H1 (cell line): ENCODE results near the gene ANKRD11. TPM values are rescaled to one million over a fixed set of nuclear protein-coding genes. Genes with fewer than 3 reads are reported as not detected.

Source experiments
- CHD1 ChIP-seq: IDR thresholded peaks from 2 replicates; pipeline ENCODE4 v1.6.1; 2012; ENCODE audit warnings: low read depth, low read length, improper control_type of control experiment
- CHD7 ChIP-seq: fragments of 300-600 bp; sonication (generic); IDR thresholded peaks from 2 replicates; pipeline ENCODE4 v1.7.1; 2012; ENCODE audit warnings: low read length, moderate library complexity, mild to moderate bottlenecking, inconsistent platforms; ENCODE audit not compliant: insufficient replicate concordance
- GABPA ChIP-seq: IDR thresholded peaks from 2 replicates; pipeline ENCODE4 v1.6.1; 2011; ENCODE audit warnings: mild to moderate bottlenecking, low read length, moderate library complexity, borderline replicate concordance; ENCODE audit not compliant: insufficient read depth
- JUN ChIP-seq: IDR thresholded peaks from 2 replicates; pipeline ENCODE4 v1.6.1; 2011; ENCODE audit warnings: low read depth, mild to moderate bottlenecking, improper control_type of control experiment, low read length
- MAFK ChIP-seq: IDR thresholded peaks from 2 replicates; pipeline ENCODE4 v1.6.1; 2012; ENCODE audit warnings: low read depth, mild to moderate bottlenecking, improper control_type of control experiment, low read length
- polyA plus RNA-seq, 7 experiments: library from polyadenylated mRNA; depleted of rRNA in 3 of 7; stranded (reverse) in 5 of 7; unstranded in 2 of 7; fragments of >200 nt in 5 of 7; fragments of 200-250 nt in 2 of 7; gene quantifications; 1 replicate in 5 of 7; 2 replicates in 1 of 7; 4 replicates in 1 of 7; pipeline versions ENCODE4 v1.2.1 to v1.2.3, GENCODE V29; 2011 to 2013; ENCODE audit warnings: missing spikeins in 2 of 7, mixed read lengths in 2 of 7
- total RNA-seq: library from RNA; stranded (reverse); fragmentation: NEBNext Ultra II Directional; extraction: Animal tissue kit (Norgen Biotek cat#: 25700); gene quantifications from 2 replicates; pipeline ENCODE4 v1.2.1, GENCODE V29; 2021

The ANKRD11 gene
- total and polyA plus RNA-seq, 2 of the 8 experiments (the other 6 are each of a cell fraction or from before 2014, with no cell fraction given) = 46.5 to 142 TPM

GRCh38 chr16:89506791-89507191 lies 16.4 kb upstream of the ANKRD11 start (continued):
- TF ChIP-seq GABPA = no peak
- TF ChIP-seq JUN = no peak
- no peak for TF ChIP-seq MAFK
- TF ChIP-seq CHD7 = no peak
- TF ChIP-seq CHD1 = no peak
